ENCODE results near the gene GREB1.

Gene GREB1

DNA sequence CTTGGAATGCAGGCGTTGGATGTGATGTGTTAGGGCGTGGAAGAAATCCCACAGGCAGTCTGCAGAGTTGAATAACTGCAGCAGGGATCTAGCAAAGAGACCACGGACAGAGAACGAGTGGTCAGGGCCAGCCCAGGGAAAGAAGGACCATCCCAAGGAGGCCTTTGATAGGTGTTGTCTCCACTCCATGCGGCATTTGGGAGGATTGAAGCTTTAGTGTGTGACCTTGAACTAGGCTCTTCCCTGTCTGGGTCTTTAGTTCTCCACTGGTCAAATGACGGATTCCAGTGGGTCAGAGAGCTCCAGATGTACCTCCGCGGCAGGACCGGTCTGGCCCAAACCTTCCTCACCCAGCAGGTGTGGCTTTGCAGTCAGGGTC is 18.4 kb downstream of the GREB1 start:
- no peak for DNase-seq (ENCODE audit: low read depth)
- TF ChIP-seq, protein P1, sequence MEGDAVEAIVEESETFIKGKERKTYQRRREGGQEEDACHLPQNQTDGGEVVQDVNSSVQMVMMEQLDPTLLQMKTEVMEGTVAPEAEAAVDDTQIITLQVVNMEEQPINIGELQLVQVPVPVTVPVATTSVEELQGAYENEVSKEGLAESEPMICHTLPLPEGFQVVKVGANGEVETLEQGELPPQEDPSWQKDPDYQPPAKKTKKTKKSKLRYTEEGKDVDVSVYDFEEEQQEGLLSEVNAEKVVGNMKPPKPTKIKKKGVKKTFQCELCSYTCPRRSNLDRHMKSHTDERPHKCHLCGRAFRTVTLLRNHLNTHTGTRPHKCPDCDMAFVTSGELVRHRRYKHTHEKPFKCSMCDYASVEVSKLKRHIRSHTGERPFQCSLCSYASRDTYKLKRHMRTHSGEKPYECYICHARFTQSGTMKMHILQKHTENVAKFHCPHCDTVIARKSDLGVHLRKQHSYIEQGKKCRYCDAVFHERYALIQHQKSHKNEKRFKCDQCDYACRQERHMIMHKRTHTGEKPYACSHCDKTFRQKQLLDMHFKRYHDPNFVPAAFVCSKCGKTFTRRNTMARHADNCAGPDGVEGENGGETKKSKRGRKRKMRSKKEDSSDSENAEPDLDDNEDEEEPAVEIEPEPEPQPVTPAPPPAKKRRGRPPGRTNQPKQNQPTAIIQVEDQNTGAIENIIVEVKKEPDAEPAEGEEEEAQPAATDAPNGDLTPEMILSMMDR (IDR thresholded peaks at IDR 0.05; ENCODE audit: low read depth, low read length, missing control alignments): no peak
- no peak overlapping the region for H3K4me3 ChIP-seq (ENCODE audit: low read depth, low read length)

GRCh38 chr2:11553661-11554398 is 20.0 kb downstream of the GREB1 start:
- H3K4me3 ChIP-seq (ENCODE audit: low read depth, low read length): no peak overlapping the region
- no peak for DNase-seq (ENCODE audit: low read depth)
- TF ChIP-seq, protein P1 (IDR thresholded peaks at IDR 0.05; ENCODE audit: low read depth, low read length, missing control alignments): no peak

DNA sequence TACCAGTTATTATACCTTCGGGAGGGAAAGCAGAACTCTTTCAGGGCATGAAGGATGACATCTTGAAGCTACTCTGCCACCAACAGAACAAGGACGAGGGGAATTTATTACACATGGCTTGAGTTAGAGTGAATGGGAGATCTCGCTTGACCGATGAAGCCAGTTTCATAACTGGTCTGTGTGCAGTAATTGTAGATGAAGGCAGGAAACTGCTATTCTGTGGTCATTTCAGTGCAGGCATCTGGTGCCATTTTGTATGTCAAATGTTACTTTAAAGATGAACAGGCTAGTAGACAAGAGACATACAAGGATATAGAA is 20.5 kb downstream of the GREB1 start:
- TF ChIP-seq, protein P1 (IDR thresholded peaks at IDR 0.05; ENCODE audit: low read depth, low read length, missing control alignments): no peak
- no peak for DNase-seq (ENCODE audit: low read depth)
- H3K4me3 ChIP-seq (ENCODE audit: low read depth, low read length): no peak overlapping the region

GRCh38 chr2:11556101-11556806 is 22.4 kb downstream of the GREB1 start:
- no peak for DNase-seq (ENCODE audit: low read depth)
- TF ChIP-seq, protein P1 (IDR thresholded peaks at IDR 0.05; ENCODE audit: low read depth, low read length, missing control alignments): no peak

DNA sequence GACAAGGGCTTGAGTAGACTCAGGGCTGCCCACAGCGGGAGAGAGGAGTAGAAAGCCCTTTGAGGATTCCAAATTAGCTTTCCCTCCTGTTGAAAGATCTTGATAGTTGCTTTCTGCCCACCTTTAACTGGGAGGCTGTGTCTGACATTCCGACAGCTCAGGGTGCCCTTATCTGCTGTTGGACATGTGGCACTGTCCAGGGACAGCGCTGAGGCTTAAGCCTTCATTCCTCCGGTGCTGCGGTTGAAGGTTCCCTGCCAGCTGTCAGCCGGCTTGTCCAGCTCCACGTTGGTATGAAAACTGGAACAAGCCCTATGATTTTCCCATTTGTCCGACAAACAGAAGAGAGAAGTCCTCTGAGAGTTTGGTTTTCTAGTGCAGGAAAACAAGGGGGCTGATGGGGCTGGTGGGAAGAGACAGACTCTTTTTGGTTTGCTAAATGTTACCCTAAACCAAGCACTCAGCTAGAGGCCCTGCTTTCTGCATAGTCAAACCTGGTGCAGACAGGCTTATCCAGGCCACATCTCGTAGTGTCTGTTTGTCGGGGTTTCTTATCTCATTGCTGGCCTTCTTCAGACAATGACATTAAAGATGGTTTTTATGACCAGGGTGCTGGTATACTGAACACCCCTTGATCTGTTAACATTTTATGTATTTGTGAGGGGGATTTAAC is 24.5 kb downstream of the GREB1 start:
- TF ChIP-seq, protein P1 (IDR thresholded peaks at IDR 0.05; ENCODE audit: low read depth, low read length, missing control alignments): no peak
- no peak overlapping the region for H3K4me3 ChIP-seq (ENCODE audit: low read depth, low read length)
- no peak for DNase-seq (ENCODE audit: low read depth)

More at GRCh38 chr2:11556101-11556806, 22.4 kb downstream of the GREB1 start:
- H3K4me3 ChIP-seq (ENCODE audit: low read depth, low read length): no peak overlapping the region

GRCh38 chr2:11559066-11559785 is 25.4 kb downstream of the GREB1 start:
- H3K4me3 ChIP-seq (ENCODE audit: low read depth, low read length): no peak overlapping the region
- TF ChIP-seq, protein P1 (IDR thresholded peaks at IDR 0.05; ENCODE audit: low read depth, low read length, missing control alignments): no peak
- DNase-seq (ENCODE audit: low read depth): no peak
